ENCODE data around the gene SPSB4.
A peak's percentile ranks its signal among the peaks of the same experiment; 100 is the strongest.

Gene SPSB4

DNA sequence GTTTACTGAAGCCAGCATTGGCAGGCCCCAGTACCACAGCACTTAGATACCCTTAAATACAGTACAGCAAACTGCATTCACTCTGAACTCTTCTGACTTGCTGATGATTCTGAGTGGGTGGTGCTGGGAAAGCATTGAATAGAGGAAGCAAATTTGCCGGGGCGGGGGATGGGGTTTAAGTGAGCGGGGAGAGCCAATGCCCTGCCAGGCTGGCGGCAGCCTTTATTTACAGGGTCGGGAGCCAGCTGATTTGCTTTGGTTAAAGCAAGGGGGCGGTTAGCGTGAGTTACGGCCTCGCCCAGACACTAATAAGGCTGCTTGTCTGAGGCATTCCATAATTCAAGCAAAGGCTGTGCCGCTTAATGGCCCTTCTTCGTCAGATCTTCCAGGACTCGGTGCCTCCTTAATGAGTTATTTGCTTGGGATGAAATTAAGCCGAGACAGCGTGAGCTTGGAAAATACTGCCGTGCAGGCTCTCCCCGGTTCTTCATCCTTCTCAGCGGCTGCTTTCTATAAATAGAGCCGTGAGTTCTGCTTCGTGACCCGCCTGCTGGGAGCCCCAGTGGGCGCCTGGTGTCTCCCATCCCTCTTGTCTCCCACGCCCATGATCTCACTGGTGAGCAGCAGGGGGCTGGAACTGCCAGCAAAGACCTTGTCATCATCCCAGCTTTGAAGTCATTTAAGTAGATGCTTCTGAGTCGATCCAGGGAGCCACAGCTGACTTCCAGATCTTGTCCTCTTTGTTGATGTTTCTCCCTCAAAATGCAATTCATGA is 25.8 kb downstream of the SPSB4 start:
- DNase-seq = peak; percentile 19

DNA sequence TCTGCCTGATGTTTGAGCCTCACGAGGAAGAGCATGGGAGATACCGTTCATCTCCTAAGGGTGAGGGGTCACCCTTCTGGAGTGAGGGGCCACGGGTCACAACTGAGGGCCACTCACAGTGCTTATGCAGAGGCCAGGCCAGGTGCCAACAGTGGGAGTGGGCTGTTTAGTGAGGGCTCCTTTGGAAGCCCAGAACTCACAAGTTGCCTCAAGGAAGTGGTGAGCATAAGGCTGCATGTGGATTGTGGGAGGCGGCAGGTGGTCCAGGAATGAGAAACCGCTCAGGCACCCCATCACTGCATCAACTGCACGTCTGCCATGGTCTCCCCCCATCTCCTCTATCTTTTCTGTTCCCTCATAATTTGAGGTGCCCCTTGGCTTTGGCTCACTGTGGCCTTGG is 26.5 kb downstream of the SPSB4 start:
- no peak for DNase-seq

DNA sequence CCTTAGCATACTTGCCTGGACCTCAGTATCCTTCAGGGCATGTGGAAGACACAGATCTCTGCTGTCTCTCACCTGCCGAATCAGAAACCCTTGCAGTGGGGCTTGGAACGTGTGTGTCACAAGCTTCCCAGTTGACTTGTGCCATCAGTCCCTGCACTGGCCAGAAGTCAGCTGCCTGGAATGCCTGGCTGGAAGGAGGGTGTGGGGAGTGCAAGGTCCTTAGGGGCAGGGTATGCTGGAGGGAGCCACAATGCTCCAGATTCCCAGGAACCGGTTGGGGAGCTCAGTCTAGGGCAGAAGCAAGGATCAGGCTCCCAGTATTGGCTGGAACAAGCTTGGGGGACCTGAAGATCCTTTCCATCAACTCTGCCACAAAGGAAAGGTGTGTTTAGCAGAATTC is 27.1 kb downstream of the SPSB4 start:
- DNase-seq = no peak

DNA sequence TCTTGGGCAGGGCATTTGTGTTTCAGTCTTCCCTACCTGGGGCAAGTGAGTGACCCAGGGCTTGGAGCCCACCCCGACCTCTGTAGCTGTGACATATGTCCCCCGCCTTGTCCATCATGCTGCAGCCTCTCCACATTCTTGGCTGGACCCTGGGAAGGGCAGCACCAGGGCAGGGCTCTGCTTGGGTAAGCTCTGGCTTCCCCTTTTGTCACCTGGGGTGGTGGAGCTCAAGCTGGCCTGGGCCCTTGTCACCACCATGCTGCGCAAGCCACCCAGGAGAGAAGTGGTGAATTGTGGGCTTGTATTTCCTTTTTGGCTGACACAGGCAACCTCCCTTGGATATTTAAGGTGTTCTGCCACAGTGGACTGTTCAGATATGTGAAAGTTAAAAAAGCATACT is 29.3 kb downstream of the SPSB4 start:
- DNase-seq = no peak

DNA sequence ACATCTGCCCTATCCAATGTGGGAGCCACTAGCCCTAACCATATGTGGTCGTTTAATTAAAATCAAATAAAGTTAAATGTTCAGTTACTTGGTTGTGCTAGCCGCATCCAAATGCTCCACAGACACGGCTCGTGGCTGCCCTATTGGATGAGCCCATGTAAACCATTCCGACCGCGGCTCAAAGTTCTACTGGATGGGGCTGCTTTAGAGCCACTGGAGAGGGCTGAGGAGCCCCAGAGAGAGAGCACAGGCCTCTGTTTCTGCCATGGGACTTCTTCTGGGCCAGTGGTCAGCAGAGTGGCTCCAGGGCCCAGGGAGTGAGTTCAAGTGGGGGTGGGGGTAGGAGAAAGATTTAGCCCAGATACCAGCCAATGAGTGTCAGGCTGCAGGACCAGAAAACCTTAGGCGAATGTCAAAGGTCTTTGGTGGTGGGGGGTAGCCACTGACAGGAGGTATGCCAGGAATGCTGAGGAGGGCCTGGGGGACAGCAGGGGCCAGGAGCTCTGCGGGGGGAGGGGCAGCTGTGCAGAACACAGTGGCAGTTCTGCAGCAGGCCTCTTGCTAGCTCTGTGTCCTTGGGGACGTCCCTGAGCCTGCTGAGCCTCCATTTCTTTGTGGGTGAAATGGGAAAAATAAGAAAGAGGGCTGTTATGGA is 30.1 kb downstream of the SPSB4 start:
- no peak for DNase-seq

DNA sequence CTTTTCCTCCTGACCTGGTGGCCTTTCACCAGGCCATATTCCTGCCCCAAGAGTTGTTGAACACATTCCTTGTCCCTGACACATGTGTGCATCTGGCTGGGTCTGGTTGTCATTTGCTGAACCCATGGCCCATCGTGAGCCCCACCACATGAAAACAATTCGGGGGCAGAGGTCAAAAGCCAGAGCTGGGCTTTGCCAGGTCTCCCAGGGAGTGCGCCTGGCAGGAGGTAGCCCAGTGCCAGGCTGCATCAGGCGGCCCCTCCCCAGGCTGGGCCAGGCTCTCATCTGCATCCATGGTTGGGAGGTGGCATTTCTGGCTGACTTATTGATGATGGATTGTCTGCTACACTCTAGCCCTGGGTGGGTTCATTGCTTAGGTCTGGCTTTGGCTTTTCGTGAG is 30.9 kb downstream of the SPSB4 start:
- no peak for DNase-seq

DNA sequence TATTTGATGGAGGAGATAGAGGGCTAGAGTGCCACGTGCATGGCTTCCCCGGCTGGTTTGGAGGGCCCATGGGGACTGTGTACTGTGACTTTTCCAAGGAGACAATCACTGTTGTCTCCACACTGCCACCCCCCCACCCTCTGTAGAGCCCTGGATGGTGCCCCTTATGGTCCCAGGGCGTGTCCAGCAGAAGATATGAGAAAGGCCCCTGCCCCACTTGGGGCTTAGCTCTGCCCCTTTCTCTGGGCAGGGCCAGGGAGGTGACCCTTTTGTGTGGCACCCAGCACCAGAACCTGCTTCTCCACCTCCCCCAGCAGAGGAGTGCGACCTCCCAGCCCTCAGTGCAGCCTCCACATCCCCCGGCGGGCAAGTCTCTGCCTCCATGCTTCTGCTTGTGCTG is 32.1 kb downstream of the SPSB4 start:
- no peak for DNase-seq

DNA sequence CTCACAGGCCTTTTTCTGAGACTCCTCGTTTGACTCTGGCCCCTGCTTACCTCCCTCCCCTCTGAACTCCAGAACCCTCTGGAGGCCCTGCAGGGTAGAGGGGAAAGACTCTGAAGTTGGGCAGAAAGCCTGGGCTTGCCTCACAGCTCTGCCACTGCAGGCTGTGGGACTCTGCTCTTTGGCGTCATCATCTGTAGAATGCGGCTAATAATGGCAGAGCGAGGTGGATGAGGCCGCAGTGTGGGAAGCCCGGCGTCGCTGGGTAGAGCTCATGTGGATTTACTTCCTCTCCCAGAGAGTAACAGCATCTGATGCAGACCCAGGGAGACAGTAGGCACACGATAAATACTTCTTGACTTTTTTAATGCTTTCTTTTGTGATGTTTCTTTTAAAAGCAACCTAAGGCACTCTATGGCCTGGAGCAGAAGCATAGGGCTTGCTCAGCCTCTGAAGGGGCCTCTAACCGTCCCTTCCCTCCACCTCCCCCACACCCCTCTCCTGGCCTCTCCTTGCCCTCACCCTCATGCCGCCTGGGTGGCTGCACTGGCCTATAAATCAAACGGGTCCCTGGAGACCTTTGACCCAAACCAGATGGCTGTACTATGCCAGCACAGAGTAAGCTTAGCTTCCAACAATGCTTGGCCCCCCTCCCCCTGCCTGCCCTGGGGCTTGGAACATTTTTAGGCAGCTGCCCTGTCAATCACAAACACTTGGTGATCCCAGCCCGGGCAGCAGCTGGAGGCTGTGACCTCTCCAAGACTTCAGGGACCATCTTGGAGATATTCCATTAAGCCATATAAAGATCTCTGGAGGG is 32.9 kb downstream of the SPSB4 start:
- DNase-seq = no peak

DNA sequence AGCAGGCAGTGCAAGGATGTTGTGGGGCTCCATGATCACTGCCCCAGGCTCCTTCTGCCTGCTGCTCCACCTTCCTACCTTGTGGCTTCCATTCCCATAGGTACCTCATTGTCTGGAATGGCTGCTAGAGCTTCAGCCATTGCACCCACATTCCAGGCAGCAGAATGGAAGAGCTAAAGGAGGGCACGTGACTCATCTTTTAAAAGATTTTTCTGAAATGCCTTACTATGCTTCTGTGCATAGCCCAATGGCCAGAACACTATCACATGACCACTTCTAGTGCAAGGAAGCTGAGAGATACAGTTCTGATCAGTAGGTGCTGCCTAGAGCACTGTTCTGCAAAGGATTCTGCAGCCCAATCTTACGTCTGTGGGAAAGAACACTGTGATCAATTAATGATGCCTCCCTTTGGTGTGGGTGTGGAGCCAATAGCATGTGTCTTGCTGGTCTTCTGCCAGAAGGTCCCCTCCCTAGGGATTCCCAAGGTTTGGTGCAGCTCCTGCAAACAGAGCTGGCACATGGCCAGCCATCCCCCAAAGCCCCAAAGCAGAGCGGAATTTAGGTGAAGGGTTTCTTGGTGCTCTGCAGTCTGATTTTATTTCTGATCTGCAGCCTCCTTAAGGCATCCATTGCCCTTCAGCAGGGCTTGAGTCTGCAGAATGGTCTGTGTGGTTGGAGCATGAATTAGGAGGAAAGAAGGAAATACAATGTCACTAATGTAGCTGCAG is 34.4 kb downstream of the SPSB4 start:
- DNase-seq = no peak

DNA sequence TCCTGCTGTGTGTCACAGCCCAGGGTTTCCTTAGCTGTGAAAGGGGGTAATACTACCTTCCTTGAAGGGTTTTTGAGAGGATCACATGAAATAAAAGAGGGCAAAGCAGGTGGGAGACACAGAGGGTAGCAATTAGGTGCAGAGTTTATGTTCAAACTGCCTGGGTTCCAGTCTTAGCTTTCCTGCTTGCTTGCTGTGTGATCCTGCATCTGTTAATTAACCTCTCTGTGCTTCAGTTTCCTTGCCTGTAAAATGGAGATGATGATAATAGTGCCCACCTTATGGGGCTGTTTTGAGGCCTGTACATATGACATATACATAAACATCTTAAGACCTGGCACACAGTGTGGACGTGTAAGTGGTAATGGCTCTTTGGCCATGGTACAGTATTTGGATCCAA is 35.0 kb downstream of the SPSB4 start:
- DNase-seq = no peak

DNA sequence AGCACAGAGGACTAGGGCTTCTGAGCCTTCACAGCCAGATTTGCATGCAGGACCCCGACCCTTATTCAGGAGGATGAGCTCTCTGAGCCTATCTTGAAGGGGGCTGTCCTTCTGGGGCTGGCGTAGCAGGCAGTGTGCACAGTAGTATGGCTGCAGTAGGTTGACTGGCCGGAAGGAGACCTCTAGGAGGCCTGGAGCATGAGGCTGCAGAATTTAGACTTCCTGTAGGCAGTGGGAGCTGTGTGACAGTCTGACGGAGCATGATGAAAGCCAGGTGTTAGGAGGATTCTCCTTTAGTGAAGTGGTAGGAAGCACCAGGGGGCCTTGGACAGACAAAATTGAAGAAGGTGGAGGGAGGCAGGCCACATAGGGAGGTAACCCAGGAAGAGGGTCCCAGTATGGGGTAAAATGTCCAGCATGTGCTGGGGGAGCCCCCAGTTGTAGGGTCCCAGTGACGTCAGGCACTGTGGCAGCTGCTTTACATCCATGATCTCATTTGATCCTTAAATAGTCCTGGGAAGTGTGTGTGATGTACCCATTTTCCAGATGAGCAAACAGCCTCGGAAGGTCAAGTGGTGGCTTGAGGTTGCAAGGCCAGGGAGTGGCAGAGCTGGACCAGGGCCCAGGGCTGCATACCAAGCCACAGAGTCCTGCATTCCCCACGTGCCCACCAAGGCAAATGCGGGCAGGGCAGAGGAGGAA is 36.1 kb downstream of the SPSB4 start:
- DNase-seq = no peak

DNA sequence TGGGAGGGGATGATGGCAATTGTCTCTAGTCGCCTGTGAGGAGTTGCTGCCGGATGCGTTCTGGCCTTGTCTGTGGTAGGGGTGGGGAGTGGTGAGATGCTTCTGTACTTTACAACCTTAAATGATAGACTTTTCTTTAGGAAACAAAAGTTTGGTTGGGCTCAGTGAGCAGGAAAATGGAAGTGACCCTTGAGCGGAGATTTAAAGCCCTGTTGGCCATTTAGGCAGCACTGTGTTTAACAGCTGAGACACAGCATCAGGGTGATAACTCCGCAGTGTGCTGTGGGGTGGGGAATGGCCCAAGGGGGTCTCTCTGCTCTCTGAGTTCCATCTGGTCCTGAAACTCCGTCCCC is 36.6 kb downstream of the SPSB4 start:
- no peak for DNase-seq

DNA sequence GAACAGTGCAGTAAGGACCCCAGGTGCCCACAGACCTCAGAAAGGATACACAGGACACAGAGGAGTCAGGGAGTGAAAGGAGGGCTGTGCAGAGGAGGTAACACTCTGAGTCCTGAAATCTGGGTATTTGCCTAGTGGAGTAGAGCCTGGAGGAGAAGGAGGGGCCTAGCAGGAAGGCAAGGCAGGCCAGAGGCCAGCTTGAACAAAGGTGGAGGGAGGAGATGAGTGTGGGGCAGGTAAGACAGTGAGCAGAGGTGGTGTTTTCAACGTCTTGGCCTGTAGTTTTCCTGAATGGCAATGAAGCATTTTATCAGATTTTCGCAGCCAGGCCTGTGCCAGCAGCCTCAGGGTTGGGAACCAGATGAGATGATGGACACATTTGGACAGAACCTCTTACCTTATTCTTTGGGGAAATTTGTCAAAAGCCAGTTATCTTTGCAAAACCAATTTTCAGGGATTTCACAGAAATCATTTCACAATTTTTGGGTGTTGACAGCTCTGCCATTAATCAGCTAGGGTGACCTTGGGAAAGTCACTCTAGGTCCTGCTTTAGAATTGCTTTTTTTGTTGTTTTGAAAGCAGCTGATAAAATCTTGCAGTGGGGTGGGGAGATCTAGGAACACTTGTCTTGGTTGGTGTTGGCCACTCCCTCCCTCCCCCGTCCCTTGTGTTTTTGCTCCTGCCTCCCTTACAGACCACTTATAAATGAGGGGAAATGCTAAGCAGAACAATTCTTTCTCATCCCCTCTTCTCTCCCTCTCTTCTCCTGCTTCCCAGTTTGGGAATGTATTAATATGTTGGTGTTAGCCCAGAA is 38.4 kb downstream of the SPSB4 start:
- DNase-seq = no peak

DNA sequence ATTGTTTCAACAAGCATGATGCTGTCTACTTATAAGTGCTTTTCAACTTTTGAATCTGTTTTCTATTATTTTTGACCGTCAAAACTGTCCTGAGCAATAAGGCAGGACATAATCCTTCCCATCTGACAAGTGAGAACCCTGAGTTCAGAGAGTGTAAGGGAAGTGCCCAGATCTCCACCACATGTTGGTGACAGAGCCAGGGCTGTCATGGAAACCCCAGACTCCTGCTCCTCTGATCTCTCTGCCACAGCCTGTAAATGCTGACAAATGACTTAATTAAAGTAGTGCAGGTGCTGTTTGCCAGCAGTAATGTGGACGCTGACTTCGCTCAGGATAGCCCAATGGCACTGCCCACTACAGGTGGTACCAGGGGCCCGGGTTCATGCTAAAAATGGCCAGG is 40.3 kb downstream of the SPSB4 start:
- DNase-seq = no peak

DNA sequence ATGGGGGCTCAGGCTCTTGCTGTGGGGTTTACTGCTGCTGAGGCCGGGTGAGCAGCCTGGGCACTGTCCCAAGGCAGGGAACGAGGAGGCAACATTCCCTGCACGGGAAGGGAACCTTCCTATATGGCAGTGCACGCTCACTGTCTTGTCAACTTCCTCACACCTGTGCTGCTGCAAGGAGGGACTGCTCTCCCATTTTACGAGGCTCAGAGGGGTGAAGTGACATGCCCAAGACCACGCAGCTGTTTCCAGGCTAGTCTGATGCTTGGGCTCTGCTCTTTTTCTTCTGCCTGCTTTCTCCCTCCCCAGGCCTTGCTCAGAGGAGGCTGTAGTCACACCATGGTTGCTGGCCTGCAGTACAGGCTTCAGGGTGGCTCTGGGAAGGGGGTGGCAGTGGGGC is 41.5 kb downstream of the SPSB4 start:
- DNase-seq = no peak

DNA sequence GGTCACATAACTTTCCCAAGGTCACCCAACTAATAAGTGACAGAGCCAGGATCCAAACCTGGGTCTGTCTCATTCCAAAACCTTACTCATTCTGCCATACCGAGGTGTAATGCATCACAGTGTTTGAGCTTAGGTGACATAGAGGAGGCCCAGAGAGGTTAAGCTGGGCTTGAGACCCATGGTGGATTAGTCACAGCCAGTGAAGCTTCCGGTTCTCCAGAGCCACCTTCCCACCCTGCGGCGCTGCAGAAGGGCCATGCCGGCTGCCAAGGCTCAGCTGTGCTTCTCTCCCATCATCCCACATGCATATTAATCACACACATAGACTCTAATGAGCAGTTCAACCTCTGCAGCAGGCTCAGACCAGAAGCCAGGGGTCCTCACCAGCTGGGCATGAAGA is 42.2 kb downstream of the SPSB4 start:
- DNase-seq = no peak

DNA sequence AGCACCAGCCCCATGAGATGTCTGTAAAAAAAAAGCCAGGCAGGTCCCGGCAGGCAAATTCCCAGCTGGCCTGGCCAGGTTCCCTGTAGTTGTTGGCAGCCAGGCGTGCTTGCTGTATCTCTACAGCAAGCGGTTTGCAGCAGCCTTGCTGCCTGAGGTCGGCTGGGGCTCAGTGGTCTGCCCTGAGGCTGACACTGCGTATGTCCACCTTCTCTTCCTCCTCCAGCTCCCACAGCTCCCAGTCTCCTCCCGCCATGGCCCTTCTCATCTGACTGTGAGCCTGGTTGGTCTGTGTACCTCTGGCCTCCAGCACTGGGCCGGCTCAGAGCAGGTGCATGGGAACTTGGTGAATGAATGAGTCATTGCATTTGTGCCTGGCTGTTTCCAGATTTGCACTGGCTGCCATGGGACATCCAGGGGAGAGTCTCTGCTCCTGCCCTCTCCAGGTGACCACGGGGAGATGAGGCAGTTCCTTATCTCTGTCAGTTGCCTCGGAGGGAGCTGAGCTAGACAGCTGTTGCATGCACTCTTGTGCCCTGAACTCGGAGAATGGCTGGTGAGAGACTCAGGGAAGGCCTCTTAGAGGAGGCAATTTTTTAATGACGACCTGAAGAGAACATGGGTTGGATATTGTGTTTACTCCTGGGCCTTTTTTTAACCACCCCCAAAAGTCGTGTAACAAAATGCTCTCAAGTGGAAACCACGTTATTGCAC is 43.0 kb downstream of the SPSB4 start:
- DNase-seq = no peak

DNA sequence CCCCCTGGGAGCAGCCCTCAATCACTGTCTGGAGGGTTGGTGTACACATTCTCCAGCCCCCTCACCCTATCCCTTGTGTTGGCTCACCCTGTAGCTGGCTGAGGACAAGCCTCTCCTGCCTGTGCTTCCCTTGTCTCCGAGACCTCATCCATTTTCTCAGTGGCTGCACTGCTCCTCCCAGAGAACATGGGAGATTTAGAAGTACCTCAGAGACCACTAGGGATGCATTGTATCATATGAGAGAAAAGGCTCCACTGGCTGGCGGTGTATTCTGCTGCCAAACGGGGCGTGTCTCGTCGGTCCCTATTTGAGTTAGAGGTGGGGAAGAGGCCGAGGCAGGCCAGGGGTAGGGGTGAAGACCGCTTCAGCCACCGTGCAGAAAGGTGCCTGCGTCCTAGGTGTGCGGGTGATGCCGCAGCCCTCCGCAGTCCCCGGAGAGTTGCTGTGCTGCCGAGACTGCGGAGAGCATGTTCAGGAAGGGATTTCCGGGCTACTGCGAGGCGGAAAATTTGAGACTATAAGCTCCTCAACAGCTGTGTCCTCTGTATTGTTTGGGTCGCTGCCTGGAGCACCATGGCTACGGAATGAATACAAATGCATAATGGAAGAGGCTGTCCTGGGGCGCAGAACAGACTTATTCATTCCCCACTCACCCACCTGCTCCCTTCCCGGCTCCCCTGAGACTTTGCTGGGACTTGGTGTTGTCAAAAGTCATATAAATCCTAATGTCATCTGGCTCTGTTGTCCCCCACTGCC is 43.8 kb downstream of the SPSB4 start:
- DNase-seq = no peak

DNA sequence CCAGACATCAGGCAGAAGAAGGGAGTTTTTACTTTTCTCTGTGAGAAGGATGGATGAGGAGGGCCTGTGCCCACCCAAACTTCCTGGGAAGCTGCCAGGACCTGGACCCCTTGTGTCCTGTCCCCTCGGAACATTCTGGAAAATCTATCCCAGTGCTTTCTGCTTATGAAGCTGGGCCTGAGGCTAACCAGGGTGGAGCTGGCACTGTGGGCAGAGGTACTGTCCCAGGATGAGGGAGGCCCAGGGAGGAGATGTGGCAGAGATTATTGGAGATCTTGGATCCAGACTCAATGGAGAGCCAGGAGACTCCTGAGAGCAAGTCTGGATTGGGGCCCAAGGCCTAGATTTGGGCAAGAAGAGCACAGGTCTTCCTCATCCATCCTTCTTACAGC is 44.4 kb downstream of the SPSB4 start:
- no peak for DNase-seq

DNA sequence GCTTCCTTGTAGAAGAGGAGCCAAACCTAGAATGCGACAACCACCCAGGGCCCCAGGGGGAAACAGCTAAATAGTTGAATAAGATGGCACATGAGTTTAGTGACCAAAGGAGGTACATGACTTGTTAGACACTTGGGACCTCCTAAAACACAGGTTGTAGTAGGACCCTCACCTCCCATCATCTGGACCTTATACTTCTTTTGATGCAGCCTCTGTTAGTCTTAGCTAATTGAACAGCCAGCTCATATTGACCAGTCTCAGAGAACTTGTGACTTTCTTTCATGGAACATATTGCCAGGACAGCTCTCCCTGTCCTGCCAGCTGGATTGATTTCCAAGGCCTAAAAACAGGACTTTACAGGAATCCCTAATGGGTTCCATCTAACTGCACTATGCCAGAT is 45.0 kb downstream of the SPSB4 start:
- no peak for DNase-seq
